HG02938 (cell line): Measurements from ENCODE around the gene OR4C45.
"Not testable (repeated sequence)": the region's sequence is repeated elsewhere in the genome, so short reads cannot be mapped to it uniquely, and the experiment has no call there.

Experiments
- ATAC-seq: cut with Tn5 transposase; IDR thresholded peaks from one replicate; pipeline ENCODE4 v1.9.1; 2021; ENCODE audit warnings: mild to moderate bottlenecking, moderate library complexity; ENCODE audit not compliant: unreplicated experiment

The OR4C45 gene

DNA sequence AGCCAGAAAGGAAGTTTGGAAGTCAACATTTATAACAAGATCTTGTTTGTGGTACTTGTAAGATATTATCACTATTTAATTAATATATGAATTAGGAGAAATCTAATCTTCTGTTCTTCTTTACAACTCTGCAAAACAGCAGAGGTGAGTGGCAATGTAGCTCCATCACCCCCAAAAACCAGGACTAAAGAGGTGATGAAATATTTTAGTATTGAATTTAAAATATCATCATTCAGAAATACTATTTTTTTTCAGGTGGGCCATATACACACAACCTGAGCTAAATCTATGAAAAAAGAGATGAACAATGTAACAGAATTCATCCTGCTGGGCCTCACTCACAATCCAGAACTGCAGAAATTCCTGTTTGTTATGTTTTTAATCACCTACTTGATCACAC lies at the start of gene OR4C45:
Gene OR4C45 (plus strand): TSS at position 301 of the 400 bp plus-strand sequence.
- ATAC-seq, result no peak

DNA sequence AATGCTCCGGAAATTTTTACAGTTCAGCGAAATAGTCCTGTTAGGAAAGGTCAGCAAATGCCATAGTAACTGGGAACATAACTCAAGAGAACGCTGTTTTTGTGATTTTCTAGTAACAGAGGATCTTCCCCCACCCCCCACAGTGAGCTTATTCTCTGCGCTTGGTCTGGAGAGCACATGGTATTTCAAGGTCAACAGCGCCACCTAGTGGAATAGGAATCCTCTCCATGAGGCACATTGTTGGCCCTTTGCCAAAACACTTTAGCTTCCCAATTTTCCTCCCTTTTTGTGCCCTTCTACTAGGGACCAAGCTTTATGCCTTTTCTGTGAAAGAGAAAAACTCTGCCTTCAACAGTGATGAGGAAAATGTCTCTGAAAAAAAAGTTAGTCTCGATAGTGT lies 37.1 kb upstream of the OR4C45 start:
- ATAC-seq, result no peak

- no peak for ATAC-seq
Measured at GRCh38 chr11:50030193-50030592, 2.5 kb upstream of the OR4C45 start.

DNA sequence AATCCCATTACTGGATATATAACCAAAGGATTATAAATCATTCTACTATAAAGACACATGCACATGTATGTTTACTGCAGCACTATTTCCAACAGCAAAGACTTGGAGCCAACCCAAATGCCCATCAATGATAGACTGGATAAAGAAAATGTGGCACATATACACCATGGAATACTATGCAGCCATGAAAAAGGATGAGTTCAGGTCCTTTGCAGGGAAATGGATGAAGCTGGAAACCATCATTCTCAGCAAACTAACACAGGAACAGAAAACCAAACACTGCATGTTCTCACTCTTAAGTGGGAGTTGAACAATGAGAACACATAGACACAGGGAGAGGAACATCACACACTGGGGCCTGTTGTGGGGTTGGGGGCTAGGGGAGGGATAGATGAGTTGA lies 3.6 kb downstream of the OR4C45 start:
- not testable (repeated sequence) for ATAC-seq

DNA sequence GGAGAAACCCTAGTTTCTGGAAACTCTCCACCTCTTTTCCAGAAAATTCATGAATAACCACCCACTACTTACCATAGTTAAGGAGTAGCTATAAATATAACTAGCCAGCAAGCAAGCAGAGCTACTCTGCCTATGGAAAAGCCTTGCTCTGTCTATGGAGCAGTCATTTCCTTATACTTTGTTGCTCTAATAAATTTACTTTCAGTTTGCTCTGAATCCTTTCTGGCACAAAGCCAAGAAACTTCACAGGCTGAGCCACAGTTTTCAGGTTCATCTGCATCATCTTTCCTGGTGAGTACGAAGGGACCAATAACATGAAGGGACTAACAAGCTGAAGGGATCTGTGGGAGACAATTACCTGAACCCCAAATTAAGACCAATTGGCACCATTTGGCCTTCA lies 4.6 kb downstream of the OR4C45 start:
- no peak for ATAC-seq

GRCh38 chr11:50044647-50045046 lies 12.0 kb downstream of the OR4C45 start:
- no peak for ATAC-seq

DNA sequence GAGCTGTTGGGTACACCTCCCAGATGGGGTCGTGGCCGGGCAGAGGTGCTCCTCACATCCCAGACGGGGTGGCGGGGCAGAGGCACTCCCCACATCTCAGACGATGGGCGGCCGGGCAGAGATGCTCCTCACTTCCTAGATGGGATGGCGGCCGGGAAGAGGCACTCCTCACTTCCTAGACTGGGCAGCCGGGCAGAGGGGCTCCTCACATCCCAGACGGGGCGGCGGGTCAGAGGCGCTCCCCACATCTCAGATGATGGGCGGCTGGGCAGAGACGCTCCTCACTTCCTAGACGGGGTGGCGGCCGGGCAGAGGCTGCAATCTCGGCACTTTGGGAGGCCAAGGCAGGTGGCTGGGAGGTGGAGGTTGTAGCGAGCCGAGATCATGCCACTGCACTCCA lies 30.4 kb downstream of the OR4C45 start:
- ATAC-seq, result not testable (repeated sequence)

- no peak for ATAC-seq
Measured at GRCh38 chr11:50070389-50070788, 37.7 kb downstream of the OR4C45 start.

GRCh38 chr11:50071584-50072225 lies 39.0 kb downstream of the OR4C45 start:
- no peak for ATAC-seq

GRCh38 chr11:50072226-50073112 lies 39.8 kb downstream of the OR4C45 start:
- no peak for ATAC-seq

DNA sequence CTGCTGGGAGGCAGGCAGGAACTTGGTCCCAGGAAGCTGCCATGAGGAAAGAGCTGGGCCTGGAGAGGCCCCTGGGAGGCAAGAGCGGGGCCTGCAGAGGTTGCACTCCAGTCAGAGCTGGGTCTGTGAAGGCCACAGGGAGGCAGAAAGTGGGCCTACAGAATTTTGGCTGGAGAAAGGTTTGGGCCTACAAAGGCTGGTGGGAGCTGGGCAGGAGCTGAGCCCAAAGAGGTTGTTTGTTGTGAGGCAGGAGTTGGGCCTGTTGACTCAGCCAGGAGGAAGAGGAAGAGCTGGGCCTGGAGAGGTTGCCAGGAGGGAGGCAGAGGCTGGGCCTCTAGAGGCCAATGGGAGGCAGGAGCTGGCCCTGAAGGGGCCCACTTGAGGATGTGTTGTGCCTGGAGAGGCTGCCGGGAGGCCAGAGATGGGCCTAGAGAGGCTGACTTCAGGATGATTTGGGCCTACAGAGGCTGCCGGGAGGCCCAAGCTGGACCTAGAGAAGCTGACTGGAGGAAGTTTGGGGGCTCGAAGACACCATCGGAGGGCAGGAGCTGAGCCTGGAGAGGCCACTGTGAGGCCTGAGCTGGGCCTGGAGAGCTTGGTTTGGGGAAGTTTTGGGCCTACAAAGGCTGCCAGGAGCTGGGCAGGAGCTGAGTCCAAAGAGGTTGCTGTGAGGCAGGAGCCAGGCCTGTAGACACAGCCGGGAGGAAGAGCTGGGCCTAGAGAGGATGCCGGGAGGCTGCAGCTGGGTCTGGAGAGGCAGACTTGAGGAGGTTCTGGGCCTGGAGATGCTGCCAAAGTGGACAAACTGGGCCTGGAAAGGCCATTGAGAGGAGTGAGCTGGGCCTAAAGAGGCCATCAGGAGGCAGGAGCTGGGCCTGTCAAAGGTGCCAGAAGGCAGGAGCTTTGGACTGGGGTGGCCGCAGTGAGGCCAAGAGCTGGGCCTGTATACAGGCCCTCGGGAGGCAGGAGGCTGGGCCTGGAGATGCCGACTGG lies 40.7 kb downstream of the OR4C45 start:
- ATAC-seq, result no peak

- ATAC-seq, result no peak
Measured at GRCh38 chr11:50074161-50074560, 41.5 kb downstream of the OR4C45 start.

GRCh38 chr11:50075856-50076255 lies 43.2 kb downstream of the OR4C45 start:
- no peak for ATAC-seq

GRCh38 chr11:50077526-50077925 lies 44.9 kb downstream of the OR4C45 start:
- ATAC-seq, result no peak

GRCh38 chr11:50078001-50078400 lies 45.3 kb downstream of the OR4C45 start:
- ATAC-seq, result no peak

DNA sequence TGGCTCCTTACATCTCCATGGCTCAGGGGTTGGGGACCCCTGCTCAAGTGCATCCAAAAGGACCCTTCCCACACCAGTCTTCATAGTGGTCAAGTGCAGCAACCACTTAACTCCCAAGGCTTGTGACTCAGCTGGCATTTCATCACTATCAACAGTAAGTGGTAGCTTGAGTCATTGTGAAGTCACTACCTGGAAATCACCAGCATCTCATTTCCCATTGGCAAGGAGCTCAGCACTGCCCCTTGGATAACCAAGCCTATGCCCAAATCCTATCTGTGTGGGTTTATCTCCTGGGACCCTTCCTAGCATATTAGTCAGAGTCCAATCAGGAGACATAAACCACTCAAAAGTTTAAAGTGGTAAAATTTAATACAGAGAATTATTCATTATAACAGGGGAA lies 46.3 kb downstream of the OR4C45 start:
- ATAC-seq, result not testable (repeated sequence)

- no peak for ATAC-seq
Measured at GRCh38 chr11:50080256-50080655, 47.6 kb downstream of the OR4C45 start.
